ENCODE results near the gene PDE6G.

GRCh38 chr17:81672954-81673353 is 16.6 kb upstream of the PDE6G start:
- TF ChIP-seq CTCF (IDR thresholded peaks at IDR 0.05): no peak
- TF ChIP-seq POLR2A (IDR thresholded peaks at IDR 0.05): no peak

Measured in body of pancreas (tissue), 4 donors.